ENCODE data around the gene PCK1. TPM values are rescaled to one million over a fixed set of nuclear protein-coding genes. Genes with fewer than 3 reads are reported as not detected.
"Not testable (repeated sequence)": the region's sequence is repeated elsewhere in the genome, so short reads cannot be mapped to it uniquely, and the experiment has no call there.

The PCK1 gene
- total RNA-seq (not detected), polyA plus RNA-seq (not detected), total RNA-seq (not detected)

- CTCF ChIA-PET, result no interaction called here
- Histone ChIP-seq H3K4me1 (ENCODE audit: control insufficient read depth in 2 of 2, insufficient read depth in 2 of 2, low read length in 2 of 2) (no peaks in the 10 kb centered on the region), H3K36me3 (ENCODE audit: control insufficient read depth in 2 of 3, insufficient read depth in 3 of 3, low read length in 3 of 3) (no peaks in the 10 kb centered on the region), H3K27ac (ENCODE audit: low read depth, low read length) (no peak within 1 kb of the TSS), H3K27me3 (ENCODE audit: control insufficient read depth in 2 of 2, insufficient read depth in 2 of 2, low read length in 2 of 2) (peaks cover 0 to 5% of the 10 kb centered on the region in 2 donors), H3K9me3 (ENCODE audit: control insufficient read depth in 2 of 3, low read length in 3 of 3) (no peaks in the 10 kb centered on the region), H3K4me3 (ENCODE audit: low read length) (no peak within 1 kb of the TSS)
- H3K4me3 Mint-ChIP-seq, result no peak within 1 kb of the TSS
- DNase-seq (no peak), ATAC-seq (no peak)
- intact Hi-C loops (cut with micrococcal nuclease), result no loop called here
- no peak within 1 kb of the TSS for H3K27ac Mint-ChIP-seq
- peaks cover 6 to 29% (median 26%) of the 10 kb centered on the region in 5 donors for H3K27me3 Mint-ChIP-seq
- POLR2A ChIA-PET, result no interaction called here
- no peaks in the 10 kb centered on the region for H3K36me3 Mint-ChIP-seq
- H3K9me3 Mint-ChIP-seq, result peaks cover 0 to 2% (median 0%) of the 10 kb centered on the region in 11 donors
- no peaks in the 10 kb centered on the region for H3K4me1 Mint-ChIP-seq
Observed at GRCh38 chr20:57560554-57561355, at the start of gene PCK1. Gene PCK1, plus strand, starts transcription at chr20:57561110. Its CDS starts 302 bp downstream, at chr20:57561412.

DNA sequence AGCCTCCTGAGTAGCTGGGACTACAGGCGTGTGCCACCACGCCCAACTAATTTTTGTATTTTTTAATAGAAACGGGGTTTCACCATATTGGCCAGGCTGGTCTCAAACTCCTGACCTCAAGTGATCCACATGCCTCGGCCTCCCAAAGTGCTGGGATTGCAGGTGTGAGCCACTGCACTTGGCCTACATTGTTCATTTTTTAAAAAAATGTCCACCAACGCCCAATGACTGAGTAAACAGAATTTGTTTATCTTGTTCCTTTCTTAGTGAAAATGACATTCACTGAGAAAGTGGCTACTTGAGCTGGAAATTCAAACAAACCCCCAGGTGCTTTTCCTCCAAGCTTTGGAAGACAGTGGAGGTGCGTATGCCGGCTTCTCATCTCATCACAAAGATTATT lies 49.2 kb upstream of the PCK1 start:
- H3K36me3 ChIP-seq (ENCODE audit: control insufficient read depth in 2 of 3, insufficient read depth in 3 of 3, low read length in 3 of 3); ATAC-seq; DNase-seq; H3K4me3 ChIP-seq (ENCODE audit: low read length); H3K9me3 ChIP-seq (ENCODE audit: control insufficient read depth in 2 of 3, low read length in 3 of 3); H3K9me3 Mint-ChIP-seq; H3K27ac Mint-ChIP-seq; H3K27me3 ChIP-seq (ENCODE audit: control insufficient read depth in 2 of 2, insufficient read depth in 2 of 2, low read length in 2 of 2); H3K27ac ChIP-seq (ENCODE audit: low read depth, low read length); H3K4me1 ChIP-seq (ENCODE audit: control insufficient read depth in 2 of 2, insufficient read depth in 2 of 2, low read length in 2 of 2); H3K36me3 Mint-ChIP-seq; H3K4me1 Mint-ChIP-seq; H3K4me3 Mint-ChIP-seq; POLR2A ChIA-PET; CTCF ChIA-PET: not testable (repeated sequence)
- peaks cover 5 to 27% (median 8%) of the 10 kb centered on the region in 5 donors for H3K27me3 Mint-ChIP-seq
- intact Hi-C loops (cut with micrococcal nuclease), result loop anchor here in 1 of 2 donors (10.0 kb wide), 1 partner anchor 663 kb away; no protein-coding TSS in a partner anchor

DNA sequence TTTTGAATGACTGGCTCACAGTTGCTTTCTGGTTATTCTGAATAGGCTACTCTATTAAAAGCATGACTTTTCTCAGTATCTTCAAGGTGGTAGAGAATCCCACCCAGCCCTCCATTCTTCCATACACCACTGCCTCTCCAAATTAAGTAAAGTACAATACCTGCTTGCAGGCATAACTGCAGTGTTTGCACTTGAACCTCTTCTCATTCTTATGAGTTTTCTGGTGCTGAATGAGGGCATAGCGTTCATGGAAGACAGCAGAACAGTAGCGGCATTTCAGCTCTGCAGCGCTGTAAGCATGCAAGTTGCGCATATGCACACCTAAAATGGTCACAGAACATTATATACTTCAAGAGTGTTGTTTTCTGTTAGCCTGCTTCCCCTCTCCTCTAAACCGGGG lies 48.5 kb upstream of the PCK1 start:
- DNase-seq (no peak), ATAC-seq (no peak)
- H3K27ac Mint-ChIP-seq, result no peak overlapping the region
- POLR2A ChIA-PET, result no interaction called here
- H3K27me3 Mint-ChIP-seq, result peaks cover 5 to 27% (median 8%) of the 10 kb centered on the region in 5 donors
- no peaks in the 10 kb centered on the region for H3K36me3 Mint-ChIP-seq
- no peaks in the 10 kb centered on the region for H3K4me1 Mint-ChIP-seq
- Histone ChIP-seq H3K9me3 (ENCODE audit: control insufficient read depth in 2 of 3, low read length in 3 of 3) (no peaks in the 10 kb centered on the region), H3K27me3 (ENCODE audit: control insufficient read depth in 2 of 2, insufficient read depth in 2 of 2, low read length in 2 of 2) (peaks cover 0 to 3% of the 10 kb centered on the region in 2 donors), H3K36me3 (ENCODE audit: control insufficient read depth in 2 of 3, insufficient read depth in 3 of 3, low read length in 3 of 3) (no peaks in the 10 kb centered on the region), H3K4me1 (ENCODE audit: control insufficient read depth in 2 of 2, insufficient read depth in 2 of 2, low read length in 2 of 2) (no peaks in the 10 kb centered on the region), H3K4me3 (ENCODE audit: low read length) (no peak overlapping the region), H3K27ac (ENCODE audit: low read depth, low read length) (no peak overlapping the region)
- CTCF ChIA-PET, result no interaction called here
- H3K9me3 Mint-ChIP-seq, result no peaks in the 10 kb centered on the region
- intact Hi-C loops (cut with micrococcal nuclease), result loop anchor here in 1 of 2 donors (10.0 kb wide), 1 partner anchor 662 kb away; no protein-coding TSS in a partner anchor
- H3K4me3 Mint-ChIP-seq, result no peak overlapping the region

GRCh38 chr20:57513199-57513598 lies 47.7 kb upstream of the PCK1 start:
- Histone ChIP-seq H3K4me1 (ENCODE audit: control insufficient read depth in 2 of 2, insufficient read depth in 2 of 2, low read length in 2 of 2) (no peaks in the 10 kb centered on the region), H3K27ac (ENCODE audit: low read depth, low read length) (no peak overlapping the region), H3K36me3 (ENCODE audit: control insufficient read depth in 2 of 3, insufficient read depth in 3 of 3, low read length in 3 of 3) (no peaks in the 10 kb centered on the region), H3K27me3 (ENCODE audit: control insufficient read depth in 2 of 2, insufficient read depth in 2 of 2, low read length in 2 of 2) (peaks cover 0 to 3% of the 10 kb centered on the region in 2 donors), H3K9me3 (ENCODE audit: control insufficient read depth in 2 of 3, low read length in 3 of 3) (no peaks in the 10 kb centered on the region), H3K4me3 (ENCODE audit: low read length) (no peak overlapping the region)
- ATAC-seq, result no peak
- no peaks in the 10 kb centered on the region for H3K9me3 Mint-ChIP-seq
- ChIA-PET POLR2A (no interaction called here), CTCF (no interaction called here)
- H3K27ac Mint-ChIP-seq, result no peak overlapping the region
- intact Hi-C loops (cut with micrococcal nuclease), result loop anchor here in 1 of 2 donors (10.0 kb wide), 1 partner anchor 662 kb away; no protein-coding TSS in a partner anchor
- H3K36me3 Mint-ChIP-seq, result no peaks in the 10 kb centered on the region
- peaks cover 5 to 24% (median 8%) of the 10 kb centered on the region in 5 donors for H3K27me3 Mint-ChIP-seq
- no peaks in the 10 kb centered on the region for H3K4me1 Mint-ChIP-seq
- DNase-seq, result no peak
- no peak overlapping the region for H3K4me3 Mint-ChIP-seq

DNA sequence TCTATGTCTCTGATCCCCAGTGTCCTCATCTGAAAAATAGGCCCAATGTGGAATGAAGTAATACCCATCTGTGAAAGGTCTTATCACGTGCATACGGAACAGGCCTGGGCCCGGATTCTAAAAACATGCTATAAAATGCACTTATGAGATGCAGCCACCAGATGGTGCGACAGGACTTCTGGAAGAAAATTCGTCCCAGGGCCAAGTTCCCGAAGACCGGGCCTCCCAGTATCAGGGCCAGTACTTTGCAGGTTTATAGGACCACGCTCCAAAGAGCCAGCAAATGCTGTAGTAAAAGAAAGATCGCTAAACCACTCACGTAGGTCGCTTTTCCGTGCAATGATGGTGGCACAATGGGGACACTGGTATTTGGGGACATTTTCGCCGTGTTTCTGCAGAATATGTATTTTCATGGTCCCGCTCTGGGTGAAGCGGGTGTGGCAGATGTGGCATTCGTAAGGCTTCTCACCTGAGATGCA lies 46.6 kb upstream of the PCK1 start:
- intact Hi-C loops (cut with micrococcal nuclease), result loop anchor here (1.0 to 10.0 kb wide), 4 partner anchors 80 to 696 kb away; no protein-coding TSS in a partner anchor

DNA sequence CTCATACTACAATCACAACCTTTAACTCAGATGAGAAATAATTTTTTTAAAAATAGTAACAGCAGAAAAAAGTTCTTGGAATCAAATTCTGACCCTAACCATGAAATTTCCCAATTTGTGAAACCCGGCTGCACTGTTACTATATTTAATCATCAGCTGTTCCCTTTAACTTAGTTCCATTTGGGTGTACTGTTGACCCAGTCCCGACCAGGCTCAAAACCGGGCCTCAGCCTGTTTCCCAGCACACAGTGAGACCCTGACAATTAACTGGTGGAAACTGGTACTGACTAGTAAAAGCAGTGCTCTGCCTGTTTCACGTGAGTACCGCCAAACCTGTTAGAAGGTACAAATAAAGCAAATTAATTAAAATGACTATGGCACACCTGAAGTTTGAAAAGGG lies 43.0 kb upstream of the PCK1 start:
- no peak overlapping the region for H3K4me3 Mint-ChIP-seq

More for the DNA sequence above, 46.6 kb upstream of the PCK1 start:
- no peaks in the 10 kb centered on the region for H3K36me3 Mint-ChIP-seq
- no peak overlapping the region for H3K4me3 Mint-ChIP-seq
- no peaks in the 10 kb centered on the region for H3K9me3 Mint-ChIP-seq
- Histone ChIP-seq H3K27ac (ENCODE audit: low read depth, low read length) (no peak overlapping the region), H3K4me1 (ENCODE audit: control insufficient read depth in 2 of 2, insufficient read depth in 2 of 2, low read length in 2 of 2) (no peaks in the 10 kb centered on the region), H3K36me3 (ENCODE audit: control insufficient read depth in 2 of 3, insufficient read depth in 3 of 3, low read length in 3 of 3) (no peaks in the 10 kb centered on the region), H3K4me3 (ENCODE audit: low read length) (no peak overlapping the region), H3K27me3 (ENCODE audit: control insufficient read depth in 2 of 2, insufficient read depth in 2 of 2, low read length in 2 of 2) (peaks cover 0 to 3% of the 10 kb centered on the region in 2 donors), H3K9me3 (ENCODE audit: control insufficient read depth in 2 of 3, low read length in 3 of 3) (no peaks in the 10 kb centered on the region)
- DNase-seq, result peak in 6 of 9 donors; percentile 13 to 31 (median 23)
- H3K4me1 Mint-ChIP-seq, result no peaks in the 10 kb centered on the region
- POLR2A ChIA-PET, result no interaction called here
- ATAC-seq, result peak; percentile 45
- CTCF ChIA-PET, result interaction anchor here (0.7 kb wide), 1 partner anchor 71 kb away, joined by 6 read pairs; no protein-coding TSS in a partner anchor
- H3K27me3 Mint-ChIP-seq, result peaks cover 0 to 14% (median 5%) of the 10 kb centered on the region in 5 donors
- peak overlapping the region in 1 of 9 donors; percentile 27 for H3K27ac Mint-ChIP-seq

More for the DNA sequence above, 43.0 kb upstream of the PCK1 start:
- Histone ChIP-seq H3K27me3 (ENCODE audit: control insufficient read depth in 2 of 2, insufficient read depth in 2 of 2, low read length in 2 of 2) (peaks cover 0 to 3% of the 10 kb centered on the region in 2 donors), H3K9me3 (ENCODE audit: control insufficient read depth in 2 of 3, low read length in 3 of 3) (no peaks in the 10 kb centered on the region), H3K4me1 (ENCODE audit: control insufficient read depth in 2 of 2, insufficient read depth in 2 of 2, low read length in 2 of 2) (no peaks in the 10 kb centered on the region), H3K36me3 (ENCODE audit: control insufficient read depth in 2 of 3, insufficient read depth in 3 of 3, low read length in 3 of 3) (no peaks in the 10 kb centered on the region), H3K4me3 (ENCODE audit: low read length) (no peak overlapping the region), H3K27ac (ENCODE audit: low read depth, low read length) (no peak overlapping the region)
- H3K4me1 Mint-ChIP-seq, result peaks cover 2 to 11% (median 6%) of the 10 kb centered on the region in 7 donors
- intact Hi-C loops (cut with micrococcal nuclease), result loop anchor here in 1 of 2 donors (10.0 kb wide), 1 partner anchor 657 kb away; no protein-coding TSS in a partner anchor
- no peaks in the 10 kb centered on the region for H3K9me3 Mint-ChIP-seq
- H3K36me3 Mint-ChIP-seq, result no peaks in the 10 kb centered on the region
- DNase-seq (no peak), ATAC-seq (no peak)
- ChIA-PET POLR2A (no interaction called here), CTCF (interaction anchor here (0.6 kb wide), 1 partner anchor 546 kb away, joined by 3 read pairs; no protein-coding TSS in a partner anchor)
- peaks cover 0 to 6% (median 0%) of the 10 kb centered on the region in 5 donors for H3K27me3 Mint-ChIP-seq
- no peak overlapping the region for H3K27ac Mint-ChIP-seq

All from naive thymus-derived CD4-positive, alpha-beta T cell (primary cell).